ENCODE measurements around the gene CELA3A. TPM values are rescaled to one million over a fixed set of nuclear protein-coding genes. Genes with fewer than 3 reads are reported as not detected.
"Not testable (repeated sequence)": the region's sequence is repeated elsewhere in the genome, so short reads cannot be mapped to it uniquely, and the experiment has no call there.

The CELA3A gene
- total and polyA plus RNA-seq, 4 donors, result 0.06 to 0.23 TPM; not detected in 2

GRCh38 chr1:21966247-21967000 lies 35.0 kb upstream of the CELA3A start:
- no peak for TF ChIP-seq MAX (IDR thresholded peaks at IDR 0.05)
- no peak for TF ChIP-seq CTCF (IDR thresholded peaks at IDR 0.05; ENCODE audit: low read depth, low read length, missing input control)
- no peak for TF ChIP-seq HNF4A (conservative IDR thresholded peaks at IDR 0.05)
- no peak for TF ChIP-seq YY1 (IDR thresholded peaks at IDR 0.05)
- no peak for TF ChIP-seq ZBTB33 (IDR thresholded peaks at IDR 0.05)
- no peak for TF ChIP-seq RXRA (IDR thresholded peaks at IDR 0.05)
- no peak overlapping the region for H3K4me3 ChIP-seq (ENCODE audit: low read depth in 1 of 3, low read length in 3 of 3)
- H3K4me1 ChIP-seq (ENCODE audit: control insufficient read depth in 4 of 4, insufficient read depth in 4 of 4, low read length in 3 of 4), result peaks cover 0 to 2% (median under 1%) of the 10 kb centered on the region in 4 donors
- H3K36me3 ChIP-seq (ENCODE audit: control insufficient read depth in 4 of 4, insufficient read depth in 3 of 4, low read depth in 1 of 4, low read length in 3 of 4), result no peaks in the 10 kb centered on the region
- H3K27me3 ChIP-seq (ENCODE audit: control insufficient read depth in 4 of 4, insufficient read depth in 4 of 4, low read length in 3 of 4), result no peaks in the 10 kb centered on the region
- no peak for DNase-seq (ENCODE audit: low spot score)
- 86% methylated on average over 15 of the region's 15 CpGs for WGBS
- no peaks in the 10 kb centered on the region for H3K9me3 ChIP-seq (ENCODE audit: control insufficient read depth in 4 of 4, low read length in 3 of 4)
- H3K9ac ChIP-seq (ENCODE audit: low read depth in 1 of 2, low read length in 2 of 2), result no peak overlapping the region
- H3K27ac ChIP-seq (ENCODE audit: low read depth in 1 of 2, low read length in 2 of 2), result no peak overlapping the region

GRCh38 chr1:21967216-21967615 lies 34.2 kb upstream of the CELA3A start:
- not testable (repeated sequence) for DNase-seq (ENCODE audit: low spot score)
- 93% methylated on average over 6 of the region's 6 CpGs for WGBS

GRCh38 chr1:21969066-21969465 lies 32.4 kb upstream of the CELA3A start:
- not testable (repeated sequence) for H3K4me3 ChIP-seq (ENCODE audit: low read depth in 1 of 3, low read length in 3 of 3); H3K4me1 ChIP-seq (ENCODE audit: control insufficient read depth in 4 of 4, insufficient read depth in 4 of 4, low read length in 3 of 4); H3K36me3 ChIP-seq (ENCODE audit: control insufficient read depth in 4 of 4, insufficient read depth in 3 of 4, low read depth in 1 of 4, low read length in 3 of 4); H3K9me3 ChIP-seq (ENCODE audit: control insufficient read depth in 4 of 4, low read length in 3 of 4); DNase-seq (ENCODE audit: low spot score); H3K27me3 ChIP-seq (ENCODE audit: control insufficient read depth in 4 of 4, insufficient read depth in 4 of 4, low read length in 3 of 4); H3K27ac ChIP-seq (ENCODE audit: low read depth in 1 of 2, low read length in 2 of 2); H3K9ac ChIP-seq (ENCODE audit: low read depth in 1 of 2, low read length in 2 of 2)
- WGBS, result 82% methylated on average over 5 of the region's 5 CpGs

More at GRCh38 chr1:21967216-21967615, 34.2 kb upstream of the CELA3A start:
- not testable (repeated sequence) for H3K36me3 ChIP-seq (ENCODE audit: control insufficient read depth in 4 of 4, insufficient read depth in 3 of 4, low read depth in 1 of 4, low read length in 3 of 4); H3K4me3 ChIP-seq (ENCODE audit: low read depth in 1 of 3, low read length in 3 of 3); H3K27me3 ChIP-seq (ENCODE audit: control insufficient read depth in 4 of 4, insufficient read depth in 4 of 4, low read length in 3 of 4); H3K27ac ChIP-seq (ENCODE audit: low read depth in 1 of 2, low read length in 2 of 2); H3K4me1 ChIP-seq (ENCODE audit: control insufficient read depth in 4 of 4, insufficient read depth in 4 of 4, low read length in 3 of 4); H3K9ac ChIP-seq (ENCODE audit: low read depth in 1 of 2, low read length in 2 of 2); H3K9me3 ChIP-seq (ENCODE audit: control insufficient read depth in 4 of 4, low read length in 3 of 4)

GRCh38 chr1:21970523-21970922 lies 30.9 kb upstream of the CELA3A start:
- H3K36me3 ChIP-seq (ENCODE audit: control insufficient read depth in 4 of 4, insufficient read depth in 3 of 4, low read depth in 1 of 4, low read length in 3 of 4); DNase-seq (ENCODE audit: low spot score); H3K27ac ChIP-seq (ENCODE audit: low read depth in 1 of 2, low read length in 2 of 2); H3K9ac ChIP-seq (ENCODE audit: low read depth in 1 of 2, low read length in 2 of 2); H3K4me1 ChIP-seq (ENCODE audit: control insufficient read depth in 4 of 4, insufficient read depth in 4 of 4, low read length in 3 of 4); H3K4me3 ChIP-seq (ENCODE audit: low read depth in 1 of 3, low read length in 3 of 3); H3K9me3 ChIP-seq (ENCODE audit: control insufficient read depth in 4 of 4, low read length in 3 of 4); H3K27me3 ChIP-seq (ENCODE audit: control insufficient read depth in 4 of 4, insufficient read depth in 4 of 4, low read length in 3 of 4): not testable (repeated sequence)
- 31% methylated on average over 4 of the region's 4 CpGs for WGBS

Data from liver (tissue), 9 donors.